ENCODE data around the gene COL6A3. TPM values are rescaled to one million over a fixed set of nuclear protein-coding genes. Genes with fewer than 3 reads are reported as not detected.

Gene COL6A3
- polyA plus RNA-seq, 3 donors: not detected

DNA sequence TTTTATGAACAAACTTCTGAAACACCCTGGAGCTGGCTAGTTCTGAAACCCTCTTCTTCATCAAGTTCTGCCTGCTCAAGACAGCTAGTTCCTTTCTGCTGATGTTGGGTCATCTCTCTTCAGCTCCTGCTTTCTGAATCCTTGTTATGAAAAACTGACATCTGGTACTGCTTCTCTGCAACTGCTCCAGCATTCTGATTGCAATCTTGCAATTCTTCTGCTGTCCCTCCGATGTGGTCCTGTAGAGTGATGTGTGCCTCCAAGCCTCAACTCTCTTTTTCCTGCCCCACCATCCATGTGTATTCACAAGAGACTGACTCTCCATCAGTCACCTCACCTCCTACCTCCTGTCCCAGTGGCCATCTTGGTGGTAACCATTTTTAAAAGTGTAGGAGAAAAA, 21.8 kb downstream of the COL6A3 start:
- no peak overlapping the region for H3K4me3 ChIP-seq (replicated peaks in 1 of 3; ENCODE audit: low read depth in 2 of 3, low read length in 3 of 3)
- H3K27me3 ChIP-seq (ENCODE audit: control insufficient read depth in 2 of 2, insufficient read depth in 2 of 2, low read length in 2 of 2): no peaks in the 10 kb centered on the region
- H4K20me1 ChIP-seq (ENCODE audit: insufficient read depth, low read length): no peaks in the 10 kb centered on the region
- H3K4me2 ChIP-seq (replicated peaks; ENCODE audit: extremely low read depth, low read length, poor library complexity, severe bottlenecking): no peak overlapping the region
- no peaks in the 10 kb centered on the region for H3K79me2 ChIP-seq (ENCODE audit: insufficient read depth, low read length)
- H2AFZ ChIP-seq (ENCODE audit: insufficient read depth, low read depth, low read length, poor library complexity, severe bottlenecking): no peak overlapping the region
- peaks cover 0 to 6% (median 0%) of the 10 kb centered on the region in 7 donors for H3K9me3 Mint-ChIP-seq
- peaks cover 1 to 9% (median 3%) of the 10 kb centered on the region in 3 donors for H3K27me3 Mint-ChIP-seq (ENCODE audit: low read depth in 3 of 3)
- no peaks in the 10 kb centered on the region for H3K4me1 ChIP-seq (ENCODE audit: control insufficient read depth in 1 of 2, insufficient read depth in 2 of 2, low read length in 2 of 2)
- no peaks in the 10 kb centered on the region for H3K9me3 ChIP-seq (replicated peaks in 1 of 2; ENCODE audit: control insufficient read depth in 1 of 2, insufficient read depth in 1 of 2, low read length in 2 of 2)
- H3K27ac ChIP-seq (ENCODE audit: low read depth in 1 of 2, low read length in 2 of 2): no peak overlapping the region
- TF ChIP-seq, protein P1, sequence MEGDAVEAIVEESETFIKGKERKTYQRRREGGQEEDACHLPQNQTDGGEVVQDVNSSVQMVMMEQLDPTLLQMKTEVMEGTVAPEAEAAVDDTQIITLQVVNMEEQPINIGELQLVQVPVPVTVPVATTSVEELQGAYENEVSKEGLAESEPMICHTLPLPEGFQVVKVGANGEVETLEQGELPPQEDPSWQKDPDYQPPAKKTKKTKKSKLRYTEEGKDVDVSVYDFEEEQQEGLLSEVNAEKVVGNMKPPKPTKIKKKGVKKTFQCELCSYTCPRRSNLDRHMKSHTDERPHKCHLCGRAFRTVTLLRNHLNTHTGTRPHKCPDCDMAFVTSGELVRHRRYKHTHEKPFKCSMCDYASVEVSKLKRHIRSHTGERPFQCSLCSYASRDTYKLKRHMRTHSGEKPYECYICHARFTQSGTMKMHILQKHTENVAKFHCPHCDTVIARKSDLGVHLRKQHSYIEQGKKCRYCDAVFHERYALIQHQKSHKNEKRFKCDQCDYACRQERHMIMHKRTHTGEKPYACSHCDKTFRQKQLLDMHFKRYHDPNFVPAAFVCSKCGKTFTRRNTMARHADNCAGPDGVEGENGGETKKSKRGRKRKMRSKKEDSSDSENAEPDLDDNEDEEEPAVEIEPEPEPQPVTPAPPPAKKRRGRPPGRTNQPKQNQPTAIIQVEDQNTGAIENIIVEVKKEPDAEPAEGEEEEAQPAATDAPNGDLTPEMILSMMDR (IDR thresholded peaks at IDR 0.05): no peak
- H3K9ac ChIP-seq (ENCODE audit: insufficient read depth, low read length, poor library complexity, severe bottlenecking): no peak overlapping the region
- H3K4me3 Mint-ChIP-seq: no peak overlapping the region
- no peaks in the 10 kb centered on the region for H3K36me3 ChIP-seq (replicated peaks in 1 of 2; ENCODE audit: control insufficient read depth in 1 of 2, insufficient read depth in 2 of 2, low read length in 2 of 2)
- no peaks in the 10 kb centered on the region for H3K4me1 Mint-ChIP-seq
- intact Hi-C loops (cut with micrococcal nuclease): no loop called here
- H3K36me3 Mint-ChIP-seq: no peaks in the 10 kb centered on the region
- DNase-seq: no peak
- WGBS (ENCODE audit: insufficient coverage): no CpG with 5 or more reads among the region's 1 CpG
- H3K27ac Mint-ChIP-seq: no peak overlapping the region

DNA sequence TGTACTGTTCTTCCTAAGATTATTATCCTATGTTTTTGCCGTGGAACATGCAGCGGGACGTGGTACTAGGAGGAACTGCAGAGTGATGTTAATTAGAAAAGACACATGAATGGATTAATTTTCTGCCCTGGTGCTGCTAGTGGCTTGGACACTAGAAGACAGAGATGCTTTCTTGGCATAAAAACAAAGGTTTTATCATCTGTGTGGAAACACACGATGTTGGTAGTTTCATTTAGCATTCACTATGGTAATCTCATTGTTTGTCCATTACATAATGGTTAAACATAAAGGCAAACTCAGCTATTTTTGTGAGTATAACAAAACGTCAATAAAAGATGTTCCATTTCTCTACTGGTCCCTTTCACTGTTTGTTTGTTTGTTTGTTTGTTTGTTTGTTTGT, 22.8 kb downstream of the COL6A3 start:
- 100% methylated on average over 2 of the region's 5 CpGs for WGBS (ENCODE audit: insufficient coverage)
- TF ChIP-seq, protein P1 (IDR thresholded peaks at IDR 0.05): no peak
- Histone ChIP-seq H2AFZ (ENCODE audit: insufficient read depth, low read depth, low read length, poor library complexity, severe bottlenecking) (no peak overlapping the region), H3K9me3 (replicated peaks in 1 of 2; ENCODE audit: control insufficient read depth in 1 of 2, insufficient read depth in 1 of 2, low read length in 2 of 2) (no peaks in the 10 kb centered on the region), H3K4me1 (ENCODE audit: control insufficient read depth in 1 of 2, insufficient read depth in 2 of 2, low read length in 2 of 2) (no peaks in the 10 kb centered on the region), H3K4me3 (replicated peaks in 1 of 3; ENCODE audit: low read depth in 2 of 3, low read length in 3 of 3) (no peak overlapping the region), H3K36me3 (replicated peaks in 1 of 2; ENCODE audit: control insufficient read depth in 1 of 2, insufficient read depth in 2 of 2, low read length in 2 of 2) (no peaks in the 10 kb centered on the region), H3K27ac (ENCODE audit: low read depth in 1 of 2, low read length in 2 of 2) (no peak overlapping the region), H3K27me3 (ENCODE audit: control insufficient read depth in 2 of 2, insufficient read depth in 2 of 2, low read length in 2 of 2) (no peaks in the 10 kb centered on the region), H3K79me2 (ENCODE audit: insufficient read depth, low read length) (no peaks in the 10 kb centered on the region), H3K4me2 (replicated peaks; ENCODE audit: extremely low read depth, low read length, poor library complexity, severe bottlenecking) (no peak overlapping the region), H4K20me1 (ENCODE audit: insufficient read depth, low read length) (no peaks in the 10 kb centered on the region), H3K9ac (ENCODE audit: insufficient read depth, low read length, poor library complexity, severe bottlenecking) (no peak overlapping the region)
- intact Hi-C loops (cut with micrococcal nuclease): no loop called here
- H3K4me3 Mint-ChIP-seq: no peak overlapping the region
- no peak for DNase-seq
- H3K27ac Mint-ChIP-seq: no peak overlapping the region
- H3K36me3 Mint-ChIP-seq: no peaks in the 10 kb centered on the region
- peaks cover 3 to 6% (median 4%) of the 10 kb centered on the region in 3 donors for H3K27me3 Mint-ChIP-seq (ENCODE audit: low read depth in 3 of 3)
- H3K9me3 Mint-ChIP-seq: peaks cover 0 to 6% (median 0%) of the 10 kb centered on the region in 7 donors
- no peaks in the 10 kb centered on the region for H3K4me1 Mint-ChIP-seq

All from CD14-positive monocyte (primary cell).